ENCODE results near the gene ABCC1.

ABCC1 gene

GRCh38 chr16:16083421-16084156 is 134.2 kb downstream of the ABCC1 start:
- Histone ChIP-seq H3K27ac (ENCODE audit: low read depth, low read length) (no peak overlapping the region), H3K36me3 (ENCODE audit: low read length) (peaks cover 16% of the 10 kb centered on the region), H3K9ac (ENCODE audit: low read length) (no peak overlapping the region), H3K9me3 (ENCODE audit: insufficient read depth, low read length) (no peaks in the 10 kb centered on the region), H3K9me2 (replicated peaks; ENCODE audit: insufficient read depth, low read length) (no peaks in the 10 kb centered on the region), H2AFZ (ENCODE audit: low read depth, low read length, severe bottlenecking) (no peak overlapping the region), H3K4me3 (ENCODE audit: insufficient read depth, low read length, poor library complexity, severe bottlenecking) (no peak overlapping the region), H3K79me2 (ENCODE audit: insufficient read depth, low read length) (no peaks in the 10 kb centered on the region), H3F3A (ENCODE audit: insufficient read depth) (no peaks in the 10 kb centered on the region), H4K20me1 (ENCODE audit: low read depth, low read length) (no peaks in the 10 kb centered on the region), H3K4me2 (ENCODE audit: low read depth, low read length, poor library complexity, severe bottlenecking) (no peak overlapping the region), H3K27me3 (ENCODE audit: low read length) (no peaks in the 10 kb centered on the region)
- no peak for TF ChIP-seq EZH2phosphoT487 (conservative IDR thresholded peaks at IDR 0.05; ENCODE audit: low read length)

GRCh38 chr16:16084874-16085273 is 135.5 kb downstream of the ABCC1 start:
- Histone ChIP-seq H3K79me2 (ENCODE audit: insufficient read depth, low read length) (no peaks in the 10 kb centered on the region), H3K9me2 (replicated peaks; ENCODE audit: insufficient read depth, low read length) (no peaks in the 10 kb centered on the region), H4K20me1 (ENCODE audit: low read depth, low read length) (no peaks in the 10 kb centered on the region), H3K9me3 (ENCODE audit: insufficient read depth, low read length) (no peaks in the 10 kb centered on the region), H3K27ac (ENCODE audit: low read depth, low read length) (no peak overlapping the region), H3K4me3 (ENCODE audit: insufficient read depth, low read length, poor library complexity, severe bottlenecking) (no peak overlapping the region), H2AFZ (ENCODE audit: low read depth, low read length, severe bottlenecking) (no peak overlapping the region), H3K27me3 (ENCODE audit: low read length) (no peaks in the 10 kb centered on the region), H3K9ac (ENCODE audit: low read length) (no peak overlapping the region), H3K4me2 (ENCODE audit: low read depth, low read length, poor library complexity, severe bottlenecking) (no peak overlapping the region), H3K36me3 (ENCODE audit: low read length) (peaks cover 16% of the 10 kb centered on the region), H3F3A (ENCODE audit: insufficient read depth) (no peaks in the 10 kb centered on the region)
- TF ChIP-seq EZH2phosphoT487 (conservative IDR thresholded peaks at IDR 0.05; ENCODE audit: low read length) (no peak), CTCF (IDR thresholded peaks at IDR 0.05; ENCODE audit: insufficient read depth, low read length, poor library complexity, severe bottlenecking) (no peak)

- no peaks in the 10 kb centered on the region for H3K9me2 ChIP-seq (replicated peaks; ENCODE audit: insufficient read depth, low read length)
- no peak overlapping the region for H3K4me2 ChIP-seq (ENCODE audit: low read depth, low read length, poor library complexity, severe bottlenecking)
- H4K20me1 ChIP-seq (ENCODE audit: low read depth, low read length), result no peaks in the 10 kb centered on the region
- TF ChIP-seq EZH2phosphoT487 (conservative IDR thresholded peaks at IDR 0.05; ENCODE audit: low read length) (no peak), CTCF (IDR thresholded peaks at IDR 0.05; ENCODE audit: insufficient read depth, low read length, poor library complexity, severe bottlenecking) (no peak)
- H3K79me2 ChIP-seq (ENCODE audit: insufficient read depth, low read length), result no peaks in the 10 kb centered on the region
- H3K36me3 ChIP-seq (ENCODE audit: low read length), result peaks cover 16% of the 10 kb centered on the region
- H3K9ac ChIP-seq (ENCODE audit: low read length), result no peak overlapping the region
- H3F3A ChIP-seq (ENCODE audit: insufficient read depth), result no peaks in the 10 kb centered on the region
- no peak overlapping the region for H3K4me3 ChIP-seq (ENCODE audit: insufficient read depth, low read length, poor library complexity, severe bottlenecking)
- H3K27me3 ChIP-seq (ENCODE audit: low read length), result no peaks in the 10 kb centered on the region
- H3K9me3 ChIP-seq (ENCODE audit: insufficient read depth, low read length), result no peaks in the 10 kb centered on the region
- no peak overlapping the region for H3K27ac ChIP-seq (ENCODE audit: low read depth, low read length)
- H2AFZ ChIP-seq (ENCODE audit: low read depth, low read length, severe bottlenecking), result no peak overlapping the region
These were observed 137.4 kb downstream of the ABCC1 start for GRCh38 chr16:16086653-16087446.

- no peaks in the 10 kb centered on the region for H3K27me3 ChIP-seq (ENCODE audit: low read length)
- H3K27ac ChIP-seq (ENCODE audit: low read depth, low read length), result no peak overlapping the region
- no peaks in the 10 kb centered on the region for H3K9me3 ChIP-seq (ENCODE audit: insufficient read depth, low read length)
- H3K9me2 ChIP-seq (replicated peaks; ENCODE audit: insufficient read depth, low read length), result no peaks in the 10 kb centered on the region
- no peaks in the 10 kb centered on the region for H3F3A ChIP-seq (ENCODE audit: insufficient read depth)
- H3K4me2 ChIP-seq (ENCODE audit: low read depth, low read length, poor library complexity, severe bottlenecking), result no peak overlapping the region
- H2AFZ ChIP-seq (ENCODE audit: low read depth, low read length, severe bottlenecking), result no peak overlapping the region
- H3K9ac ChIP-seq (ENCODE audit: low read length), result no peak overlapping the region
- H3K4me3 ChIP-seq (ENCODE audit: insufficient read depth, low read length, poor library complexity, severe bottlenecking), result no peak overlapping the region
- H3K79me2 ChIP-seq (ENCODE audit: insufficient read depth, low read length), result no peaks in the 10 kb centered on the region
- H4K20me1 ChIP-seq (ENCODE audit: low read depth, low read length), result no peaks in the 10 kb centered on the region
- H3K36me3 ChIP-seq (ENCODE audit: low read length), result peaks cover 3% of the 10 kb centered on the region; the same call in 1 of the 2 replicates
- TF ChIP-seq EZH2phosphoT487 (conservative IDR thresholded peaks at IDR 0.05; ENCODE audit: low read length), result no peak
- TF ChIP-seq CTCF (IDR thresholded peaks at IDR 0.05; ENCODE audit: insufficient read depth, low read length, poor library complexity, severe bottlenecking), result no peak
These were observed 140.8 kb downstream of the ABCC1 start for GRCh38 chr16:16090238-16090637.

All from SU-DHL-6 (cell line).